Measurements from ENCODE around the gene GATAD2A. TPM values are rescaled to one million over a fixed set of nuclear protein-coding genes. Genes with fewer than 3 reads are reported as not detected.

Gene GATAD2A
- total and polyA plus RNA-seq, 2 of the 8 experiments (the other 6 are each of a cell fraction or from before 2014, with no cell fraction given) = 38.4 to 205 TPM

DNA sequence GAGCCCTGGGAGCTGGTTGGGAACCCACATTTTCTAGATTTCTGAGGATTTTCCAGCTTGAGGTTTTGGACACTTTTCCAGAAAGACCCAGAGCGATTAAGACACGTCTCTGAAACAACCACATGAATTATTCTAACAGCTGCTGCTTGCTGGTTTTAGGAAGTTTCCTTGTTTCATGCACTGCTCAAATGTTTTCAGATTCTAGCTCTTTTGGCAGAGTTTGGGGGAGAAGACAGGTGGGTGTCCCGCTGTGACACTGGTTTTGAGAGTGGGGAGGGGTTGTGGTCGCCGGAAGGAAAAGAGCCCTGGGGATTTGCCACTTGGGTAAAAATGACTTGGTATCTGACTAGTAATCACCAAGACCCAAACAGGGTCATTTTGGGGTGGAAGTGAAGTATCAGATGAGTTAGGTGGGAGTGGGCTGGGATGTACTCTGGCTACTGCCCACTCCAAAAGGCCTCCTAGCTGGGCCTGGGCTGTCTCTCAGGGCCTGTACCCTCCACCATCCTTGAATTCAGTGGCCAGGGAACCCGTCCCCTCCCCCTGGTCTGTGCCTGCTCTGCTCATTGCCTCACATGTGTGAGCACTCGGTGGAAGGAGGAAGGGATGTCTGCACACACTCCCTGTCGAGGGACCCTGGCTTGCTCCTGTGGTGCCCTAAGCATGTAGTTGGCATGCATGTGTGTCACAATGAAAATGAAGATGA is 13.2 kb downstream of the GATAD2A start:
- Histone ChIP-seq H3K27ac (ENCODE audit: low read depth, low read length) (no peak overlapping the region), H2AFZ (ENCODE audit: low read length) (no peak overlapping the region), H3K56ac (replicated peaks; ENCODE audit: insufficient read length, low read depth, low read length) (no peak overlapping the region), H3K79me1 (ENCODE audit: low read depth, low read length) (peaks cover 24% of the 10 kb centered on the region), H3K14ac (ENCODE audit: insufficient read length) (no peak overlapping the region), H4K8ac (ENCODE audit: extremely low read depth, insufficient read depth, low read length) (no peak overlapping the region; the same call in 1 of the 2 replicates), H2BK20ac (ENCODE audit: low read length) (no peak overlapping the region), H3K9ac (replicated peaks in 1 of 4; ENCODE audit: extremely low read depth in 1 of 4, low read depth in 3 of 4, low read length in 3 of 4) (no peak overlapping the region), H3K36me3 (ENCODE audit: control insufficient read depth in 2 of 4, insufficient read depth in 4 of 4, low read length in 3 of 4) (no peaks in the 10 kb centered on the region), H3K4ac (replicated peaks; ENCODE audit: insufficient read length, low read depth, low read length) (no peak overlapping the region), H2BK15ac (ENCODE audit: low read length) (no peak overlapping the region), H3K23me2 (ENCODE audit: low read depth, low read length) (no peaks in the 10 kb centered on the region), H2BK12ac (ENCODE audit: low read depth, low read length) (peak overlapping the region; percentile 62; the same call in 1 of the 2 replicates), H3K23ac (ENCODE audit: insufficient read length) (no peak overlapping the region), H4K91ac (replicated peaks; ENCODE audit: insufficient read length, low read length) (no peak overlapping the region), H4K5ac (ENCODE audit: insufficient read length, low read depth, low read length) (peak overlapping the region; percentile 0), H2BK5ac (ENCODE audit: low read depth, low read length) (0 out of 2 replicates have a peak overlapping the region, but pooled peaks have one; percentile 5), H2AK5ac (ENCODE audit: low read depth, low read length) (no peak overlapping the region), H4K20me1 (replicated peaks in 1 of 2; ENCODE audit: control insufficient read depth in 1 of 2, insufficient read depth in 2 of 2, low read length in 2 of 2) (peaks cover 46 to 50% of the 10 kb centered on the region in 2 experiments), H3K27me3 (replicated peaks in 1 of 4; ENCODE audit: control insufficient read depth in 3 of 4, extremely low read depth in 1 of 4, insufficient read depth in 3 of 4, low read length in 3 of 4) (no peaks in the 10 kb centered on the region), H3K4me3 (ENCODE audit: extremely low read depth in 1 of 4, insufficient read depth in 2 of 4, low read depth in 3 of 4, low read length in 4 of 4) (no peak overlapping the region), H2BK120ac (replicated peaks; ENCODE audit: low read depth, low read length) (no peak overlapping the region), H3K9me3 (ENCODE audit: insufficient read depth in 2 of 2, low read depth in 1 of 2, low read length in 1 of 2) (no peaks in the 10 kb centered on the region), H3K4me2 (ENCODE audit: insufficient read depth in 1 of 2, low read depth in 2 of 2, low read length in 2 of 2) (no peak overlapping the region), H3K79me2 (ENCODE audit: control insufficient read depth in 1 of 2, insufficient read depth in 2 of 2, low read length in 2 of 2) (peaks cover 64 to 99% of the 10 kb centered on the region in 2 experiments), H3K4me1 (replicated peaks in 1 of 4; ENCODE audit: control insufficient read depth in 3 of 4, insufficient read depth in 4 of 4, low read length in 3 of 4) (peaks cover 0 to 3% (median under 1%) of the 10 kb centered on the region in 4 experiments; a peak in 3 of 7 replicates), H3K18ac (ENCODE audit: extremely low read depth, low read length) (0 out of 2 replicates have a peak overlapping the region, but pooled peaks have one; percentile 13)
- CTCF ChIA-PET (ENCODE audit: partially characterized antibody) = interaction anchor here (1.1 to 2.7 kb wide), 3 partner anchors 12 to 71 kb away, joined by 3 to 13 read pairs (median 3); no protein-coding TSS in a partner anchor
- TF ChIP-seq CHD2 (IDR thresholded peaks at IDR 0.05; ENCODE audit: low read length) (no peak), HDAC6 (IDR thresholded peaks at IDR 0.05; ENCODE audit: low read depth, low read length) (no peak), CTBP2 (IDR thresholded peaks at IDR 0.05; ENCODE audit: borderline replicate concordance, insufficient read depth, insufficient read length, low read length) (no peak), EGR1 (IDR thresholded peaks at IDR 0.05; ENCODE audit: borderline replicate concordance, low read depth, low read length) (no peak), KDM1A (IDR thresholded peaks at IDR 0.05; ENCODE audit: borderline replicate concordance, low read length) (no peak), BACH1 (IDR thresholded peaks at IDR 0.05; ENCODE audit: low read length) (no peak)
- no peak for FAIRE-seq
- POLR2A ChIA-PET (ENCODE audit: partially characterized antibody) = interaction anchor here (0.7 to 2.6 kb wide), 5 partner anchors 11 to 45 kb away, joined by 3 to 13 read pairs (median 4); partner anchors contain the start of gene GATAD2A
- DNase-seq (ENCODE audit: low read depth in 1 of 2, low spot score in 2 of 2) = no peak
- WGBS, 2 experiments (ENCODE audit: extremely low coverage in 1 of 2, insufficient coverage in 1 of 2, insufficient read length in 1 of 2, insufficient replicate concordance in 2 of 2, low coverage in 1 of 2, low lambda C conversion rate in 2 of 2, missing lambda C conversion rate in 1 of 2) = 84% methylated on average over 8 of the region's 8 CpGs; no CpG with 5 or more reads in 1 of the 2 experiments

All from H1 (cell line).